ENCODE results near the gene PTRH2. TPM values are rescaled to one million over a fixed set of nuclear protein-coding genes. Genes with fewer than 3 reads are reported as not detected.

PTRH2 gene
- total RNA-seq, 1 experiment from 2014 or later = 40.8 TPM

GRCh38 chr17:59723607-59724006 is 16.4 kb upstream of the PTRH2 start:
- Histone ChIP-seq H2BK20ac (ENCODE audit: low read depth, low read length, poor library complexity, severe bottlenecking) (no peak overlapping the region), H2BK5ac (ENCODE audit: insufficient read length, low read length) (no peak overlapping the region), H4K5ac (ENCODE audit: insufficient read length, low read depth, low read length) (no peak overlapping the region), H2AFZ (ENCODE audit: low read length) (no peak overlapping the region), H3K23ac (ENCODE audit: insufficient read length, low read depth, low read length) (no peak overlapping the region), H3K9me3 (ENCODE audit: control insufficient read depth, low read depth, low read length) (no peaks in the 10 kb centered on the region), H2BK12ac (ENCODE audit: insufficient read length, low read depth, low read length) (no peak overlapping the region), H3K4me2 (ENCODE audit: insufficient read depth, insufficient read length, low read length) (no peak overlapping the region), H4K91ac (ENCODE audit: insufficient read length, low read depth, low read length) (no peak overlapping the region), H3K79me2 (ENCODE audit: insufficient read depth, low read length) (no peaks in the 10 kb centered on the region), H3K27me3 (ENCODE audit: insufficient read depth, low read length) (no peaks in the 10 kb centered on the region), H3K79me1 (ENCODE audit: insufficient read depth, low read depth, low read length, poor library complexity, severe bottlenecking) (no peaks in the 10 kb centered on the region), H4K20me1 (ENCODE audit: control insufficient read depth, insufficient read depth, insufficient read length) (no peaks in the 10 kb centered on the region), H3K18ac (ENCODE audit: insufficient read length, low read depth, low read length) (no peak overlapping the region), H3K27ac (ENCODE audit: insufficient read length, low read depth, low read length) (no peak overlapping the region), H3K14ac (ENCODE audit: insufficient read depth, low read length) (no peak overlapping the region), H3K23me2 (ENCODE audit: insufficient read length, low read depth, low read length, poor library complexity, severe bottlenecking) (no peaks in the 10 kb centered on the region), H3K4ac (ENCODE audit: low read depth, low read length) (no peak overlapping the region), H3K4me1 (ENCODE audit: insufficient read depth, low read length) (no peaks in the 10 kb centered on the region; the same call in 1 of the 2 replicates), H3T11ph (ENCODE audit: low read length) (no peak overlapping the region), H4K8ac (replicated peaks; ENCODE audit: insufficient read length, low read depth, low read length) (no peak overlapping the region), H2BK15ac (ENCODE audit: low read depth, low read length) (no peak overlapping the region), H2BK120ac (ENCODE audit: low read depth, low read length, poor library complexity, severe bottlenecking) (no peak overlapping the region), H3K9ac (ENCODE audit: extremely low read depth, insufficient read length, low read length) (no peak overlapping the region), H2AK5ac (ENCODE audit: insufficient read length, low read length) (no peak overlapping the region), H3K56ac (ENCODE audit: insufficient read length, low read depth, low read length) (no peak overlapping the region)
- Mint-ChIP-seq H3K27me3 (ENCODE audit: low read depth) (no peaks in the 10 kb centered on the region), H3K4me1 (peaks cover 10 to 12% of the 10 kb centered on the region in 2 experiments), H3K4me3 (no peak overlapping the region), H3K27ac (0 out of 7 replicates have a peak overlapping the region, but pooled peaks of 1 of the 3 experiments have one; percentile 41), H3K36me3 (ENCODE audit: insufficient read depth in 1 of 3, low read depth in 3 of 3) (peaks cover 0 to 2% (median 0%) of the 10 kb centered on the region in 3 experiments; a peak in 2 of 7 replicates), H3K9me3 (no peaks in the 10 kb centered on the region)
- no peak for TF ChIP-seq CTCF (conservative IDR thresholded peaks at IDR 0.05)
- no peak for DNase-seq
- WGBS (ENCODE audit: extremely low coverage, insufficient read length, low lambda C conversion rate) = no CpG with 5 or more reads among the region's 1 CpG
